IMR-90 (cell line): ENCODE data around the gene COG2. TPM values are rescaled to one million over a fixed set of nuclear protein-coding genes. Genes with fewer than 3 reads are reported as not detected.

ENCODE experiments used
- ATAC-seq: fragments of 200-7000 bp; cut with Tn5 transposase; 2 replicates; pipeline ENCODE4 v1.9.1; 2020; ENCODE audit warnings: low read depth, mild to moderate bottlenecking, moderate library complexity
- BruUV-seq: library from RNA; stranded (reverse); fragments of 400-500 nt; replicated peaks from 2 replicates; lab custom pipeline; 2021; lab: Mats Ljungman, UMichigan
- CTCF ChIA-PET: fragments of 300-600 bp; formaldehyde crosslinking; extraction: SDS; loops from one replicate; lab custom pipeline; 2021; ENCODE audit warnings: antibody characterized with exemption; lab: Yijun Ruan, JAX
- POLR2A ChIA-PET: fragments of 300-600 bp; sonication (Branson Sonifier 250); formaldehyde crosslinking; loops from one replicate; lab custom pipeline; 2022; ENCODE audit warnings: antibody characterized with exemption; ENCODE audit not compliant: unreplicated experiment; lab: Charles Lee
- DNase-seq: peaks from one replicate; pipeline ENCODE4 v3.0.0; 2013
- H2AFZ ChIP-seq: replicated peaks from 2 replicates; pipeline ENCODE3; 2013; ENCODE audit warnings: low read length, mild to moderate bottlenecking; ENCODE audit not compliant: poor library complexity
- H2AK5ac ChIP-seq: 2 replicates; pipeline ENCODE4 v1.6.1; 2013; ENCODE audit warnings: low read depth, low read length, inconsistent platforms
- H2AK9ac ChIP-seq: replicated peaks from 2 replicates; pipeline ENCODE3; 2013; ENCODE audit warnings: mild to moderate bottlenecking, low read depth, low read length, moderate library complexity; ENCODE audit not compliant: poor library complexity
- H2BK120ac ChIP-seq: 2 replicates; pipeline ENCODE4 v1.6.1; 2013; ENCODE audit warnings: low read depth, low read length, inconsistent platforms
- H2BK15ac ChIP-seq: 3 replicates; pipeline ENCODE4 v1.6.1; 2013; ENCODE audit warnings: low read depth, low read length, inconsistent platforms
- H2BK20ac ChIP-seq: 2 replicates; pipeline ENCODE4 v1.6.1; 2013; ENCODE audit warnings: low read depth, mild to moderate bottlenecking, inconsistent platforms, low read length, moderate library complexity
- H2BK5ac ChIP-seq: 2 replicates; pipeline ENCODE4 v1.6.1; 2013; ENCODE audit warnings: mild to moderate bottlenecking, low read depth, low read length, inconsistent platforms; ENCODE audit not compliant: poor library complexity, severe bottlenecking
- H3K14ac ChIP-seq: replicated peaks from 2 replicates; pipeline ENCODE4 v1.6.1; 2013; ENCODE audit warnings: low read depth, low read length, inconsistent platforms
- H3K18ac ChIP-seq: 2 replicates; pipeline ENCODE4 v1.6.1; 2013; ENCODE audit warnings: low read depth, low read length, control low read depth
- H3K23ac ChIP-seq: 2 replicates; pipeline ENCODE4 v1.6.1; 2013; ENCODE audit warnings: low read depth, low read length, inconsistent platforms
- H3K27ac ChIP-seq: 2 replicates; pipeline ENCODE4 v1.5.1; 2013; ENCODE audit warnings: mild to moderate bottlenecking, control low read depth, low read length; ENCODE audit not compliant: insufficient read depth
- H3K27me3 ChIP-seq: 2 replicates; pipeline ENCODE4 v1.6.1; 2013; ENCODE audit warnings: low read length; ENCODE audit not compliant: control insufficient read depth, insufficient read depth
- H3K36me3 ChIP-seq: 2 replicates; pipeline ENCODE4 v1.6.1; 2013; ENCODE audit warnings: low read length, mixed read lengths; ENCODE audit not compliant: control insufficient read depth, insufficient read depth
- H3K4ac ChIP-seq: 2 replicates; pipeline ENCODE4 v1.6.1; 2013; ENCODE audit warnings: low read depth, low read length, inconsistent platforms
- H3K4me1 ChIP-seq: 2 replicates; pipeline ENCODE4 v1.6.1; 2013; ENCODE audit warnings: low read length, mixed read lengths; ENCODE audit not compliant: control insufficient read depth, insufficient read depth
- H3K4me2 ChIP-seq: 2 replicates; pipeline ENCODE4 v1.6.1; 2013; ENCODE audit warnings: low read depth, mild to moderate bottlenecking, control low read depth, low read length, moderate library complexity
- H3K4me3 ChIP-seq: 2 replicates; pipeline ENCODE4 v1.5.1; 2013; ENCODE audit warnings: low read depth, mild to moderate bottlenecking, control low read depth, low read length, moderate library complexity; ENCODE audit not compliant: insufficient read depth
- H3K56ac ChIP-seq: 2 replicates; pipeline ENCODE4 v1.6.1; 2013; ENCODE audit warnings: low read length, inconsistent platforms; ENCODE audit not compliant: insufficient read depth; ENCODE audit errors: extremely low read depth
- H3K79me1 ChIP-seq, 2 experiments: 2 replicates each; pipeline ENCODE4 v1.6.1; 2013; ENCODE audit warnings: low read length in 2 of 2, inconsistent platforms in 1 of 2, low read depth in 1 of 2
- H3K9ac ChIP-seq: 2 replicates; pipeline ENCODE4 v1.6.1; 2013; ENCODE audit warnings: low read depth, low read length, control low read depth
- H3K9me1 ChIP-seq: 2 replicates; pipeline ENCODE4 v1.6.1; 2013; ENCODE audit warnings: low read length, inconsistent platforms; ENCODE audit not compliant: insufficient read depth
- H3K9me3 ChIP-seq: 2 replicates; pipeline ENCODE4 v1.6.1; 2013; ENCODE audit warnings: low read length; ENCODE audit not compliant: control insufficient read depth, insufficient read depth
- H4K20me1 ChIP-seq: 2 replicates; pipeline ENCODE4 v1.6.1; 2013; ENCODE audit warnings: low read length, inconsistent platforms; ENCODE audit not compliant: insufficient read depth
- H4K5ac ChIP-seq: 2 replicates; pipeline ENCODE4 v1.6.1; 2013; ENCODE audit warnings: mild to moderate bottlenecking, low read depth, low read length, control low read depth
- H4K8ac ChIP-seq, 2 experiments: 2 replicates each; pipeline ENCODE4 v1.6.1; 2013; ENCODE audit warnings: low read depth in 2 of 2, low read length in 2 of 2, control low read depth in 1 of 2, inconsistent platforms in 1 of 2
- H4K91ac ChIP-seq: 2 replicates; pipeline ENCODE4 v1.6.1; 2013; ENCODE audit warnings: low read depth, low read length, inconsistent platforms; ENCODE audit not compliant: insufficient read depth
- BHLHE40 ChIP-seq: fragments of 150-350 bp; IDR thresholded peaks from 2 replicates; pipeline ENCODE4 v1.6.1; 2016; ENCODE audit warnings: mild to moderate bottlenecking, low read depth, low read length
- CEBPB ChIP-seq: IDR thresholded peaks from 2 replicates; pipeline ENCODE4 v1.6.1; 2012; ENCODE audit warnings: low read depth, low read length, improper control_type of control experiment
- CHD1 ChIP-seq: IDR thresholded peaks from 2 replicates; pipeline ENCODE4 v1.6.1; 2012; ENCODE audit warnings: low read depth, low read length, improper control_type of control experiment
- FOS ChIP-seq: fragments of 150-350 bp; IDR thresholded peaks from 2 replicates; pipeline ENCODE4 v1.6.1; 2016; ENCODE audit warnings: low read depth, low read length
- MAFK ChIP-seq: IDR thresholded peaks from 2 replicates; pipeline ENCODE4 v1.6.1; 2012; ENCODE audit warnings: low read depth, low read length, improper control_type of control experiment
- MAZ ChIP-seq: IDR thresholded peaks from 2 replicates; pipeline ENCODE4 v1.6.1; 2012; ENCODE audit warnings: low read depth, mild to moderate bottlenecking, low read length, improper control_type of control experiment, moderate library complexity, borderline replicate concordance
- MXI1 ChIP-seq: IDR thresholded peaks from 2 replicates; pipeline ENCODE4 v1.6.1; 2012; ENCODE audit warnings: low read depth, mild to moderate bottlenecking, low read length, moderate library complexity, borderline replicate concordance
- NFE2L2 ChIP-seq: fragments of 150-350 bp; IDR thresholded peaks from 2 replicates; pipeline ENCODE4 v1.6.1; 2016; ENCODE audit warnings: low read depth, mild to moderate bottlenecking, low read length
- RAD21 ChIP-seq: IDR thresholded peaks from 2 replicates; pipeline ENCODE4 v1.6.1; 2012; ENCODE audit warnings: low read length, improper control_type of control experiment
- RCOR1 ChIP-seq: IDR thresholded peaks from 2 replicates; pipeline ENCODE4 v1.6.1; 2012; ENCODE audit warnings: mild to moderate bottlenecking, low read length, improper control_type of control experiment; ENCODE audit not compliant: insufficient replicate concordance
- RFX5 ChIP-seq: IDR thresholded peaks from 2 replicates; pipeline ENCODE4 v1.8.0; 2012; ENCODE audit warnings: low read depth, mild to moderate bottlenecking, low read length, moderate library complexity
- SMC3 ChIP-seq: fragments of 150-350 bp; IDR thresholded peaks from 2 replicates; pipeline ENCODE4 v1.6.1; 2016; ENCODE audit warnings: low read depth, mild to moderate bottlenecking, antibody characterized with exemption, low read length, moderate library complexity
- WGBS, 2 experiments: methylation state at CpG; one replicate each; pipeline versions ENCODE4 v1.1.5 to v1.1.7; 2013; ENCODE audit warnings: missing lambda C conversion rate in 2 of 2; ENCODE audit not compliant: insufficient read length in 1 of 2; ENCODE audit errors: extremely low coverage in 2 of 2; 5-methylcytosine and 5-hydroxymethylcytosine counted together
- dilution Hi-C: fragments of 300-500 bp; cut with HindIII; formaldehyde crosslinking; loops from one replicate; pipeline ENCODE4 v1.14.3; 2018; ENCODE audit warnings: low sequenced_read_pairs; ENCODE audit not compliant: unreplicated experiment
- in situ Hi-C: fragments of 300-500 bp; cut with MboI; formaldehyde crosslinking; loops from 3 replicates; pipeline ENCODE4 v1.14.3; 2019; ENCODE audit warnings: low sequenced_read_pairs, inconsistent platforms, mixed read lengths
- intact Hi-C: fragments of 100-400 bp; cut with micrococcal nuclease; formaldehyde crosslinking; loops from 2 replicates; pipeline ENCODE4 v1.10.0; 2022
- polyA plus RNA-seq, 3 experiments: library from polyadenylated mRNA; depleted of rRNA; stranded (reverse); fragments of >200 nt; gene quantifications; 2 replicates each; pipeline ENCODE4 v1.2.3, GENCODE V29; 2012; ENCODE audit warnings: low replicate concordance in 1 of 3
- total RNA-seq: library from RNA; depleted of rRNA; stranded (reverse); fragments of >200 nt; gene quantifications from 2 replicates; pipeline ENCODE4 v1.2.3, GENCODE V29; 2012
- TF ChIP-seq, protein P1 (sequence below): fragments of 150-350 bp; IDR thresholded peaks from 2 replicates; pipeline ENCODE4 v1.6.1; 2017; ENCODE audit warnings: mild to moderate bottlenecking, antibody characterized with exemption, low read length, low read depth
- TF ChIP-seq, protein P2 (sequence below): conservative IDR thresholded peaks from 2 replicates; pipeline ENCODE4 v1.5.1; 2012; ENCODE audit warnings: mild to moderate bottlenecking, low read depth, low read length, improper control_type of control experiment
- TF ChIP-seq, protein P3 (sequence below): fragments of 150-350 bp; IDR thresholded peaks from 2 replicates; pipeline ENCODE4 v1.6.1; 2016; ENCODE audit warnings: low read depth, mild to moderate bottlenecking, low read length, moderate library complexity, borderline replicate concordance

COG2 gene
- total and polyA plus RNA-seq, 2 of the 4 experiments (the other 2 are of a cell fraction), result 9.1 to 16.7 TPM

DNA sequence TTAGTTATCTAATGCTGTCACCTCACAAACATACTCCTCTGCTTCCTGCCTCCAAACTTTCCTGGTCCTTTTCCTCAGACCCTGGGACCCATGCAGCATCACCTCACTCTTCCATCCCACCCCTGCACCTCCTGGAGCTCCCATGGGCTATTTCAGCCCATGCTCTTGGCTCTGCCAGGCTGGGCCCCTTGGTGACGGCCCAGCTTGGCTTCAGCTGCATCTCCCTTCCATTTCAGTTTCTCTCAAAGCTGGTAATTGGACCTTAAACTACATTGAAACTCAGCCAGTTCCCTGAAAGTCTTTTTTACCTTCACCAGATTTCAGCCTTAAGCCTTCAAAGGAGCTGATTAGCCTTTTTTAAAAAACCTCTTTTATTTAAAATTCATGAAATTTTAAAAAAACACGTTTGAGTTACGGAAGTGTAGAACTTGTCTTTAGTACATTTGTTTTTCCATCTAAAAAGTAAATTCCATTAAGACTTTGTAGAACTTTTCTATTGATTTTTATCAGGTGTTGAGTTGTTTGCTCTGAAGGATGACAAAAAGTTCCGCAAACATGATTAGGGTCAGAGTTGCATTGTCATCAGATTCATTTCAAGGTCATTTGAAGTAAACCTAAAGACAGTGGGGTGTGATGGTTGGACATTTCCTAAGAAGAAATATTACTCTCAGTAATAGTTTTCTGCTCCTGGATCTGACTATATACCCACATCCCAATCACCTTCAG, 38.2 kb downstream of the COG2 start:
- Histone ChIP-seq H2AK9ac (no peak overlapping the region), H4K20me1 (0 out of 2 replicates have a peak, but pooled peaks cover 3% of the 10 kb centered on the region), H3K79me1 (peaks cover 4% of the 10 kb centered on the region in 2 experiments; a peak in 1 of 4 replicates), H2BK20ac (no peak overlapping the region), H3K4me1 (peaks cover 10% of the 10 kb centered on the region), H3K4me3 (no peak overlapping the region), H3K18ac (no peak overlapping the region), H3K27me3 (no peaks in the 10 kb centered on the region), H2AFZ (no peak overlapping the region), H4K5ac (no peak overlapping the region), H2BK15ac (no peak overlapping the region), H3K56ac (no peak overlapping the region), H2BK120ac (no peak overlapping the region), H3K4ac (no peak overlapping the region), H3K9ac (no peak overlapping the region), H4K91ac (no peak overlapping the region), H3K23ac (no peak overlapping the region), H3K14ac (no peak overlapping the region), H2AK5ac (no peak overlapping the region), H3K27ac (no peak overlapping the region), H4K8ac (no peak overlapping the region), H2BK5ac (no peak overlapping the region), H3K36me3 (peaks cover 16% of the 10 kb centered on the region), H3K9me1 (peaks cover 8% of the 10 kb centered on the region; the same call in 1 of the 2 replicates), H3K9me3 (no peaks in the 10 kb centered on the region), H3K4me2 (no peak overlapping the region)
- BruUV-seq, result no TSS peak
- DNase-seq (no peak), ATAC-seq (no peak)
- in situ Hi-C loops, result no loop called here
- dilution Hi-C loops, result no loop called here
- 0% methylated on average over 1 of the region's 4 CpGs; no CpG with 5 or more reads in 1 of the 2 experiments for WGBS, 2 experiments
- ChIA-PET POLR2A (no interaction called here), CTCF (no interaction called here)
- intact Hi-C loops, result loop anchor here (1.0 kb wide), 1 partner anchor 531 kb away; no protein-coding TSS in a partner anchor
- TF ChIP-seq CEBPB (no peak), MAFK (no peak), CHD1 (no peak), RCOR1 (no peak), MXI1 (no peak), FOS (no peak), MAZ (no peak), RAD21 (no peak), RFX5 (no peak), SMC3 (no peak), BHLHE40 (no peak), NFE2L2 (no peak)
- TF ChIP-seq, protein P1, sequence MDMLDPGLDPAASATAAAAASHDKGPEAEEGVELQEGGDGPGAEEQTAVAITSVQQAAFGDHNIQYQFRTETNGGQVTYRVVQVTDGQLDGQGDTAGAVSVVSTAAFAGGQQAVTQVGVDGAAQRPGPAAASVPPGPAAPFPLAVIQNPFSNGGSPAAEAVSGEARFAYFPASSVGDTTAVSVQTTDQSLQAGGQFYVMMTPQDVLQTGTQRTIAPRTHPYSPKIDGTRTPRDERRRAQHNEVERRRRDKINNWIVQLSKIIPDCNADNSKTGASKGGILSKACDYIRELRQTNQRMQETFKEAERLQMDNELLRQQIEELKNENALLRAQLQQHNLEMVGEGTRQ, result no peak
- TF ChIP-seq, protein P2, sequence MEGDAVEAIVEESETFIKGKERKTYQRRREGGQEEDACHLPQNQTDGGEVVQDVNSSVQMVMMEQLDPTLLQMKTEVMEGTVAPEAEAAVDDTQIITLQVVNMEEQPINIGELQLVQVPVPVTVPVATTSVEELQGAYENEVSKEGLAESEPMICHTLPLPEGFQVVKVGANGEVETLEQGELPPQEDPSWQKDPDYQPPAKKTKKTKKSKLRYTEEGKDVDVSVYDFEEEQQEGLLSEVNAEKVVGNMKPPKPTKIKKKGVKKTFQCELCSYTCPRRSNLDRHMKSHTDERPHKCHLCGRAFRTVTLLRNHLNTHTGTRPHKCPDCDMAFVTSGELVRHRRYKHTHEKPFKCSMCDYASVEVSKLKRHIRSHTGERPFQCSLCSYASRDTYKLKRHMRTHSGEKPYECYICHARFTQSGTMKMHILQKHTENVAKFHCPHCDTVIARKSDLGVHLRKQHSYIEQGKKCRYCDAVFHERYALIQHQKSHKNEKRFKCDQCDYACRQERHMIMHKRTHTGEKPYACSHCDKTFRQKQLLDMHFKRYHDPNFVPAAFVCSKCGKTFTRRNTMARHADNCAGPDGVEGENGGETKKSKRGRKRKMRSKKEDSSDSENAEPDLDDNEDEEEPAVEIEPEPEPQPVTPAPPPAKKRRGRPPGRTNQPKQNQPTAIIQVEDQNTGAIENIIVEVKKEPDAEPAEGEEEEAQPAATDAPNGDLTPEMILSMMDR, result no peak
- TF ChIP-seq, protein P3, sequence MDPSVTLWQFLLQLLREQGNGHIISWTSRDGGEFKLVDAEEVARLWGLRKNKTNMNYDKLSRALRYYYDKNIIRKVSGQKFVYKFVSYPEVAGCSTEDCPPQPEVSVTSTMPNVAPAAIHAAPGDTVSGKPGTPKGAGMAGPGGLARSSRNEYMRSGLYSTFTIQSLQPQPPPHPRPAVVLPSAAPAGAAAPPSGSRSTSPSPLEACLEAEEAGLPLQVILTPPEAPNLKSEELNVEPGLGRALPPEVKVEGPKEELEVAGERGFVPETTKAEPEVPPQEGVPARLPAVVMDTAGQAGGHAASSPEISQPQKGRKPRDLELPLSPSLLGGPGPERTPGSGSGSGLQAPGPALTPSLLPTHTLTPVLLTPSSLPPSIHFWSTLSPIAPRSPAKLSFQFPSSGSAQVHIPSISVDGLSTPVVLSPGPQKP, result no peak
